ENCODE measurements around the gene TYW1B.
"Not testable (repeated sequence)": the region's sequence is repeated elsewhere in the genome, so short reads cannot be mapped to it uniquely, and the experiment has no call there.

The TYW1B gene

DNA sequence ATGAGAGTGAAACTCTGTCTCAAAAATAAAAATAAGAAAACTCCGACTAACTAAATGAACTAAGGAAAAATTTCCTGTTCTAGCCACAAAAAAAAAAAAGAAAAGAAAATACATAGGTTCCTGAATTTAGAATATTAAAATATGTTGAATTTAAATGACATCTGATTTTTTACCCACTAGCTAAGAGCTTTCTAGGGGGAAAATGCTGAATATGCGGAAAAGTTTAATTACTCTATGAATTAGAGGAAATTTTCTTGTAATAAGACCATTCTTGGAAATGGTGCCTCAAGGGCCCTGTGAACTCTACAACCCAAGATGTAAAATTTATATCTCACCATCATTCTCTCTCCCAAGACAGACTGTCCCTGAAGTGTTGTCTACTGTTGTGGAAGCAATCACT is 250.9 kb downstream of the TYW1B start:
- Histone ChIP-seq H3K4me3 (ENCODE audit: low read length) (no peak overlapping the region), H3K36me3 (ENCODE audit: control insufficient read depth, insufficient read depth, low read length, severe bottlenecking) (no peaks in the 10 kb centered on the region), H3K9me3 (ENCODE audit: control insufficient read depth, low read length) (no peaks in the 10 kb centered on the region), H3K27me3 (replicated peaks; ENCODE audit: control insufficient read depth, insufficient read depth, low read length) (no peaks in the 10 kb centered on the region), H3K9ac (ENCODE audit: low read length) (no peak overlapping the region), H3K4me1 (ENCODE audit: control insufficient read depth, insufficient read depth, low read length) (no peaks in the 10 kb centered on the region)
- DNase-seq (ENCODE audit: low read depth): no peak

GRCh38 chr7:72561988-72562387 is 266.0 kb downstream of the TYW1B start:
- not testable (repeated sequence) for H3K9me3 ChIP-seq (ENCODE audit: control insufficient read depth, low read length); H3K4me3 ChIP-seq (ENCODE audit: low read length); H3K36me3 ChIP-seq (ENCODE audit: control insufficient read depth, insufficient read depth, low read length, severe bottlenecking); DNase-seq (ENCODE audit: low read depth); H3K9ac ChIP-seq (ENCODE audit: low read length); H3K27me3 ChIP-seq (replicated peaks; ENCODE audit: control insufficient read depth, insufficient read depth, low read length); H3K4me1 ChIP-seq (ENCODE audit: control insufficient read depth, insufficient read depth, low read length)

DNA sequence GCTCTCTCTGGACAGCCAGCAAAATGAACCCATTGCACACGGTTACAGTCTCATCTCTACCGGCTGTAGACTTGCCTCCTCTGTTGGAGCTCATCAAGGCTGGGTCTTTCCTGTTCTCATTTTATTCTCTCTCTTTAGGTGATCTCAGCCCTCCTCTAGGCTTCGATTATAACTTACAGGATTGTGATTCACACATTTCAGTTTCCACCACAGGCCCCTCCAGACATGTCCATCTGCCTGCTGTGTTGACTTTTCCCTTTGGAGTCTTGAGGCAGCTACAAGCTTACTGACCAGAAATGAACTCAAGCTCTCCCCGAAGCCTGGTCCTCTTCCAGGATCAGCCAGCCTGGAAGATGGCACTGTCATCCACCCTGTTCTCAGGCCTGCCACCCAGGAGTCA is 268.5 kb downstream of the TYW1B start:
- not testable (repeated sequence) for H3K9me3 ChIP-seq (ENCODE audit: control insufficient read depth, low read length); H3K36me3 ChIP-seq (ENCODE audit: control insufficient read depth, insufficient read depth, low read length, severe bottlenecking); H3K4me1 ChIP-seq (ENCODE audit: control insufficient read depth, insufficient read depth, low read length); H3K4me3 ChIP-seq (ENCODE audit: low read length); H3K27me3 ChIP-seq (replicated peaks; ENCODE audit: control insufficient read depth, insufficient read depth, low read length); H3K9ac ChIP-seq (ENCODE audit: low read length); DNase-seq (ENCODE audit: low read depth)

DNA sequence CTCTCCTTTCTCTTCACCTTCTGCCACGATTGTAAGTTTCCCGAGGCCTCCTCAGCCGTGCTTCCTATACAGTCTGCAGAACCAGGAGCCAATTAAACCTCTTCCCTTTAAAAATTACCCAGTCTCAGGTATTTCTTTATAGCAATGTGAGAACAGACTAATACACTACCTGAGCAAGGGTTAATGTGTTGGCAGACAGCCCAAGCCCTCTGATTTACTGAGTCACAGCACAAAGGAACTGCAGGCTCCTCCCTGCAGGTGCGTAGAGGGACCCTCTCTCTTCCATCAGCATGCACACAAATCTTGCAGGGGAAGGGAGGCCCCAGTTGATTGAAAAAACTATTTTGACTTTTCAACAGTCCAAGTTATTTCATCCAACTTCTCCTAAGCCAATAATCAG is 271.3 kb downstream of the TYW1B start:
- H3K4me1 ChIP-seq (ENCODE audit: control insufficient read depth, insufficient read depth, low read length); DNase-seq (ENCODE audit: low read depth); H3K4me3 ChIP-seq (ENCODE audit: low read length); H3K27me3 ChIP-seq (replicated peaks; ENCODE audit: control insufficient read depth, insufficient read depth, low read length); H3K9me3 ChIP-seq (ENCODE audit: control insufficient read depth, low read length); H3K36me3 ChIP-seq (ENCODE audit: control insufficient read depth, insufficient read depth, low read length, severe bottlenecking); H3K9ac ChIP-seq (ENCODE audit: low read length): not testable (repeated sequence)

- not testable (repeated sequence) for H3K9ac ChIP-seq (ENCODE audit: low read length); DNase-seq (ENCODE audit: low read depth); H3K27me3 ChIP-seq (replicated peaks; ENCODE audit: control insufficient read depth, insufficient read depth, low read length); H3K4me1 ChIP-seq (ENCODE audit: control insufficient read depth, insufficient read depth, low read length); H3K9me3 ChIP-seq (ENCODE audit: control insufficient read depth, low read length); H3K4me3 ChIP-seq (ENCODE audit: low read length); H3K36me3 ChIP-seq (ENCODE audit: control insufficient read depth, insufficient read depth, low read length, severe bottlenecking)
Measured at GRCh38 chr7:72555238-72555637, 272.8 kb downstream of the TYW1B start.

GRCh38 chr7:72554401-72554800 is 273.6 kb downstream of the TYW1B start:
- H3K27me3 ChIP-seq (replicated peaks; ENCODE audit: control insufficient read depth, insufficient read depth, low read length); H3K9ac ChIP-seq (ENCODE audit: low read length); H3K9me3 ChIP-seq (ENCODE audit: control insufficient read depth, low read length); H3K36me3 ChIP-seq (ENCODE audit: control insufficient read depth, insufficient read depth, low read length, severe bottlenecking); H3K4me1 ChIP-seq (ENCODE audit: control insufficient read depth, insufficient read depth, low read length); H3K4me3 ChIP-seq (ENCODE audit: low read length); DNase-seq (ENCODE audit: low read depth): not testable (repeated sequence)

GRCh38 chr7:72550454-72550853 is 277.5 kb downstream of the TYW1B start:
- H3K36me3 ChIP-seq (ENCODE audit: control insufficient read depth, insufficient read depth, low read length, severe bottlenecking); H3K9ac ChIP-seq (ENCODE audit: low read length); DNase-seq (ENCODE audit: low read depth); H3K4me1 ChIP-seq (ENCODE audit: control insufficient read depth, insufficient read depth, low read length); H3K27me3 ChIP-seq (replicated peaks; ENCODE audit: control insufficient read depth, insufficient read depth, low read length); H3K4me3 ChIP-seq (ENCODE audit: low read length); H3K9me3 ChIP-seq (ENCODE audit: control insufficient read depth, low read length): not testable (repeated sequence)

GRCh38 chr7:72546586-72547237 is 281.3 kb downstream of the TYW1B start:
- H3K4me3 ChIP-seq (ENCODE audit: low read length); H3K4me1 ChIP-seq (ENCODE audit: control insufficient read depth, insufficient read depth, low read length); DNase-seq (ENCODE audit: low read depth); H3K9ac ChIP-seq (ENCODE audit: low read length); H3K9me3 ChIP-seq (ENCODE audit: control insufficient read depth, low read length); H3K36me3 ChIP-seq (ENCODE audit: control insufficient read depth, insufficient read depth, low read length, severe bottlenecking); H3K27me3 ChIP-seq (replicated peaks; ENCODE audit: control insufficient read depth, insufficient read depth, low read length): not testable (repeated sequence)

DNA sequence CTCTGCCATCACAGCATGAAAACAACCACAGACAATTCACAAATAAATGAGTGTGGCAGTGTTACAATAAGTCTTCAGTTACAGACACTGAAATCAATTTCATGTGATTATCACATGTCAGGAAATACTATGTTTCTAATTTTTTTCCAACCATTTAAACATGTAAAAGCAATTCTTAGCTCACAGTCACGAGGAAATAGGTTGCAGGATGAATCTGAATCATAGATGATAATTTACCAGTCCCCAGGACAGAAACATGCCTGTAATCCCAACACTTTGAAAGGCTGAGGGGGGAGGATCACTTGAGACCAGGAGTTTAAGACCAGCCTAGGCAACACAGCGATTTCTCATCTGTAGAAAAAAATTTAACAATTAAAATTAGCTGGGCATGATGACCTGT is 283.5 kb downstream of the TYW1B start:
- H3K4me3 ChIP-seq (ENCODE audit: low read length); H3K9ac ChIP-seq (ENCODE audit: low read length); H3K9me3 ChIP-seq (ENCODE audit: control insufficient read depth, low read length); H3K4me1 ChIP-seq (ENCODE audit: control insufficient read depth, insufficient read depth, low read length); H3K27me3 ChIP-seq (replicated peaks; ENCODE audit: control insufficient read depth, insufficient read depth, low read length); DNase-seq (ENCODE audit: low read depth); H3K36me3 ChIP-seq (ENCODE audit: control insufficient read depth, insufficient read depth, low read length, severe bottlenecking): not testable (repeated sequence)

DNA sequence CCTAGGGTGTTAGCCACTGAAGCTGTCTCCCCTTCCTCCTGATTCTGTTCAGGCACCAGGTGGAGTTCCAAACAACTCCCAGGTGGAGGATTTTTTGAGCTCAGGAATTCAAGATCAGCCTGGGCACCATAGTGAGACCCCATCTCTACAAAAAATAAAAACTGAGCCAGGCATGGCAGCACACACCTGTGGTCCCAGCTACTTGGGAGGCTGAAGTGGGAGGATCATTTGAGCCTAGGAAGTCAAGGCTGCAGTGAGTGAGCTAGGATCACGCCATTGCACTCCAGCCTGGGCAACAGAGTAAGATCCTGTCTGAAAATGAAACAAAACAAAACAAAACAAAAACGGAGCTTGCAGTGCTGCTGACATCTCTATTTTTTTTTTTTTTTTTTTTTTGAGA is 287.1 kb downstream of the TYW1B start:
- Histone ChIP-seq H3K9ac (ENCODE audit: low read length) (no peak overlapping the region), H3K27me3 (replicated peaks; ENCODE audit: control insufficient read depth, insufficient read depth, low read length) (no peaks in the 10 kb centered on the region), H3K4me1 (ENCODE audit: control insufficient read depth, insufficient read depth, low read length) (no peaks in the 10 kb centered on the region), H3K36me3 (ENCODE audit: control insufficient read depth, insufficient read depth, low read length, severe bottlenecking) (no peaks in the 10 kb centered on the region), H3K4me3 (ENCODE audit: low read length) (no peak overlapping the region), H3K9me3 (ENCODE audit: control insufficient read depth, low read length) (no peaks in the 10 kb centered on the region)
- DNase-seq (ENCODE audit: low read depth): no peak

GRCh38 chr7:72540106-72540611 is 287.8 kb downstream of the TYW1B start:
- no peak for DNase-seq (ENCODE audit: low read depth)
- H3K4me3 ChIP-seq (ENCODE audit: low read length): no peak overlapping the region
- H3K4me1 ChIP-seq (ENCODE audit: control insufficient read depth, insufficient read depth, low read length): no peaks in the 10 kb centered on the region
- H3K9me3 ChIP-seq (ENCODE audit: control insufficient read depth, low read length): no peaks in the 10 kb centered on the region
- no peaks in the 10 kb centered on the region for H3K36me3 ChIP-seq (ENCODE audit: control insufficient read depth, insufficient read depth, low read length, severe bottlenecking)
- no peak overlapping the region for H3K9ac ChIP-seq (ENCODE audit: low read length)
- H3K27me3 ChIP-seq (replicated peaks; ENCODE audit: control insufficient read depth, insufficient read depth, low read length): no peaks in the 10 kb centered on the region

- no peak overlapping the region for H3K9ac ChIP-seq (ENCODE audit: low read length)
- H3K36me3 ChIP-seq (ENCODE audit: control insufficient read depth, insufficient read depth, low read length, severe bottlenecking): no peaks in the 10 kb centered on the region
- no peaks in the 10 kb centered on the region for H3K27me3 ChIP-seq (replicated peaks; ENCODE audit: control insufficient read depth, insufficient read depth, low read length)
- DNase-seq (ENCODE audit: low read depth): no peak
- H3K4me1 ChIP-seq (ENCODE audit: control insufficient read depth, insufficient read depth, low read length): no peaks in the 10 kb centered on the region
- H3K4me3 ChIP-seq (ENCODE audit: low read length): no peak overlapping the region
- no peaks in the 10 kb centered on the region for H3K9me3 ChIP-seq (ENCODE audit: control insufficient read depth, low read length)
Measured at GRCh38 chr7:72539702-72540101, 288.3 kb downstream of the TYW1B start.

All from adipocyte (in vitro differentiated cells).